ENCODE data around the gene GADD45G.

DNA sequence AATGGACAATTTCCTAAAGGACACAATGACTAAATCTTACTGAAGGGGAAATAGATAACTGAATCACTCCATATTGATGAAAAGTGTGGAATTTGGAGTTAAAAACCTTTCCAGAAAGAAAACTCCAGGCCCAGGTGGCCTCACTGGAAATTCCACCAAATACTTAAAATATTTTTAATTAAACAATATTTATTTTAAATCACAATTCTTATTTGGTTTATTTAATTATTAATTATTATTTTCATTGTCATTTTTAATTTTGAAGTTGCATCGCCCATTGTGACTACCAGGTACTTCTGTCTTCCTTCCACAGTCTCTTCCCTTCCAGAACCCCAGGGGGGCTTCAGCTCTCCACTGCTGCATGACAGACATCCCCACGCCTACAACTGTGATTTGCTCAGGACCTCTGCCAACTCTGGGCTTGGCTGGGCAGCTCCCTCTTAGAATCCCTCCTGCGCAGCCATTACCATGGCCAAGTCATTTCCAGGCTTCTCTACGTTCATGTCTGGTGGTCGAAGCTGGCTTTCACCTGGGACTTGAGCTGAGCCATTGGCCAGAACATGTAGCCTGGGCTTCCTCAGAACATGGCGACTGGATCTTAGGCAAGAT is 16.4 kb upstream of the GADD45G start:
- TF ChIP-seq, protein P1, sequence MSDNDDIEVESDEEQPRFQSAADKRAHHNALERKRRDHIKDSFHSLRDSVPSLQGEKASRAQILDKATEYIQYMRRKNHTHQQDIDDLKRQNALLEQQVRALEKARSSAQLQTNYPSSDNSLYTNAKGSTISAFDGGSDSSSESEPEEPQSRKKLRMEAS (IDR thresholded peaks at IDR 0.05): no peak
- TF ChIP-seq NFIC (IDR thresholded peaks at IDR 0.05): no peak
- no peak for TF ChIP-seq EP300 (IDR thresholded peaks at IDR 0.05; ENCODE audit: borderline replicate concordance)
- TF ChIP-seq FOXM1 (IDR thresholded peaks at IDR 0.05; ENCODE audit: borderline replicate concordance, low read depth): no peak
- no peak for TF ChIP-seq CEBPB (IDR thresholded peaks at IDR 0.05)
- TF ChIP-seq, protein P2, sequence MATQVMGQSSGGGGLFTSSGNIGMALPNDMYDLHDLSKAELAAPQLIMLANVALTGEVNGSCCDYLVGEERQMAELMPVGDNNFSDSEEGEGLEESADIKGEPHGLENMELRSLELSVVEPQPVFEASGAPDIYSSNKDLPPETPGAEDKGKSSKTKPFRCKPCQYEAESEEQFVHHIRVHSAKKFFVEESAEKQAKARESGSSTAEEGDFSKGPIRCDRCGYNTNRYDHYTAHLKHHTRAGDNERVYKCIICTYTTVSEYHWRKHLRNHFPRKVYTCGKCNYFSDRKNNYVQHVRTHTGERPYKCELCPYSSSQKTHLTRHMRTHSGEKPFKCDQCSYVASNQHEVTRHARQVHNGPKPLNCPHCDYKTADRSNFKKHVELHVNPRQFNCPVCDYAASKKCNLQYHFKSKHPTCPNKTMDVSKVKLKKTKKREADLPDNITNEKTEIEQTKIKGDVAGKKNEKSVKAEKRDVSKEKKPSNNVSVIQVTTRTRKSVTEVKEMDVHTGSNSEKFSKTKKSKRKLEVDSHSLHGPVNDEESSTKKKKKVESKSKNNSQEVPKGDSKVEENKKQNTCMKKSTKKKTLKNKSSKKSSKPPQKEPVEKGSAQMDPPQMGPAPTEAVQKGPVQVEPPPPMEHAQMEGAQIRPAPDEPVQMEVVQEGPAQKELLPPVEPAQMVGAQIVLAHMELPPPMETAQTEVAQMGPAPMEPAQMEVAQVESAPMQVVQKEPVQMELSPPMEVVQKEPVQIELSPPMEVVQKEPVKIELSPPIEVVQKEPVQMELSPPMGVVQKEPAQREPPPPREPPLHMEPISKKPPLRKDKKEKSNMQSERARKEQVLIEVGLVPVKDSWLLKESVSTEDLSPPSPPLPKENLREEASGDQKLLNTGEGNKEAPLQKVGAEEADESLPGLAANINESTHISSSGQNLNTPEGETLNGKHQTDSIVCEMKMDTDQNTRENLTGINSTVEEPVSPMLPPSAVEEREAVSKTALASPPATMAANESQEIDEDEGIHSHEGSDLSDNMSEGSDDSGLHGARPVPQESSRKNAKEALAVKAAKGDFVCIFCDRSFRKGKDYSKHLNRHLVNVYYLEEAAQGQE (IDR thresholded peaks at IDR 0.05; ENCODE audit: low read depth): no peak
- no peak for TF ChIP-seq TAF1 (IDR thresholded peaks at IDR 0.05; ENCODE audit: low read depth)
- TF ChIP-seq, protein P3, sequence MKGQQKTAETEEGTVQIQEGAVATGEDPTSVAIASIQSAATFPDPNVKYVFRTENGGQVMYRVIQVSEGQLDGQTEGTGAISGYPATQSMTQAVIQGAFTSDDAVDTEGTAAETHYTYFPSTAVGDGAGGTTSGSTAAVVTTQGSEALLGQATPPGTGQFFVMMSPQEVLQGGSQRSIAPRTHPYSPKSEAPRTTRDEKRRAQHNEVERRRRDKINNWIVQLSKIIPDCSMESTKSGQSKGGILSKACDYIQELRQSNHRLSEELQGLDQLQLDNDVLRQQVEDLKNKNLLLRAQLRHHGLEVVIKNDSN (IDR thresholded peaks at IDR 0.05): no peak

Measured in Ishikawa (cell line).